Hepatic stellate cell (primary cell): ENCODE data around the gene MNT.

Experiments used
- DNase-seq: peaks from one replicate; pipeline ENCODE4 v3.0.0; 2011; ENCODE audit warnings: low spot score

Gene MNT

DNA sequence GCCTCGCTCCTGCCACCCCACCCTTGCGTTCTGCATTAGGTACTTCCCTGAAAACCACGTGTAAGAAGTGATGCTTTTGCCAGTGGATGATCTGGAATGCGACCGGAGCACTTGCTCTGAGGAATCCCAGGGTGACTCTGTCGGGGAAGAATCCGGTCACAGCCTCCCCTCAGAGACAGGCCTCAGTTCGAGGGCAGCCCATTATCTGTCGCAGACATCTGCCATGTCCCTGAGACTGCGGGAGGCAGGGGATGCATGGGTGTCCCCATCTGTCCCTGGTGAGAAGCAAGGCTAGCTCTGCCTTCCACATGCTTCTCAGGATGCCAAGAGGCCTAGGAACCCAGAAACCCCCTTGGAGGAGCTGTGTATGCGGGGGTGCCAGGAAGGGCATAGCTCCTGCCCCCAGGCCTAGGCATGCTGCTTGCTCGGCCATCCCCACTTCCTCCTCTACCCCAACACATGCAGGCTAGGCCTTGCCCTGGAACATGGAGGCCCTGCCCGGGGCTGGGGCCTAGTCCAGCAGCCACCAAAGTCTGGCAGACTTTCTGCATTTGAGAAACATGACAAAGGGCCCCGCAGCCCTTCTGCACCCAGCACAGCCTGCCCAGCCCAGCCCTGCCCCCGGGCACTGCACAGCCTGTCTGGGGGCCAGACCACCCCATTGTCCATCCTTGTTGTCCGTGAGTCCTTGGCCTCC lies 20.5 kb downstream of the MNT start:
- no peak for DNase-seq

DNA sequence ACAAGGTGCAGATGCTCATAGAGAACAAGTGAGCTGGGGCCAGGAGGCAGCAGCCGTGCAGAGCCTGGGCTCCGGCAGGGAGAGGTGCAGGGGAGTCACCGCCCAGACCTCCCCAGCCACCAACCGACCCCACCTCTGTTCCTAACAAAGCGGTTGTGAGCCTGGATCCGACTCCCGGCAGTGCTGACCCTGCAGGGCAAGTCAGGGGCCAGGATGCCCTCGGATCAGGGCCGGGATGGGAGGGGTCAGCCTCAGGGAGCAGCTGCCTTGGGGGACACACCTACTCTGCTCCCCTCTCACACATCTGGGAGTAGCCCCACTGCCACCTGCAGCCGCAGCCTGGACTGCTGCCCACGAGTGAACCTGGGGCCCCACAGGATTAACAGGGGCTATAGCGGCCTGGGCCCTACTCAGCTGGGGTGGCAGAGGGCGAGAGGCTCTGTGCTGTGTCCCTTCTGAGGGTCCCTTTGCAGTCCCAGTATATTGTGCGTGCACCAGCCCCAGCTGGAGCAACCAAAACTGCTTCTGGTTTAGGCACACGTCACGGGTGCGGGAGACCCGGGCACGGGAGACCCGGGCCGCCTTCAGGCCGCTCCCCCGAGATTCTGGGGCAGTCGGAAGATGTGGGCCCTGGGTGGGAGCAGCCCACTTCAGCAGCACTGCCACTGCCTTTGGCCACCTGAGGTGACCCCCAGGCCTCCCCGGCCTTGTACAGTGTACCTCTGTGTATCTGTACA lies 21.2 kb downstream of the MNT start:
- DNase-seq: no peak

DNA sequence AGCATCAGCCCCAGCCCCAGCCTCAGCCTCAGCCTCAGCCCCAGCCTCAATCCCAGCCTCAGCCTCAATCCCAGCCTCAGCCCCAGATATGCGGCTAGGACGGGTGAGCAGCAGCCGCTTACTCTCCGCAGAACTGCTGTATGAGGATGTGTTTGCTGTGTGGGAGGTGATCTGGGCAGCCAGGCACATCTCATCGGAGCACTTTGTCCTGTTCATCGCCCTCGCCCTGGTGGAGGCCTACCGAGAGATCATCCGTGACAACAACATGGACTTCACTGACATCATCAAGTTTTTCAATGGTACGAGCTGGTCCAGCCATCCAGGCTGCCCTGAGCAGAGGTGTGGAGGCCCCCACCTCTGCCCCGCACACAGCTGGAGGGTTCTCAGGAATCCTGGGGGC lies 22.0 kb downstream of the MNT start:
- no peak for DNase-seq

DNA sequence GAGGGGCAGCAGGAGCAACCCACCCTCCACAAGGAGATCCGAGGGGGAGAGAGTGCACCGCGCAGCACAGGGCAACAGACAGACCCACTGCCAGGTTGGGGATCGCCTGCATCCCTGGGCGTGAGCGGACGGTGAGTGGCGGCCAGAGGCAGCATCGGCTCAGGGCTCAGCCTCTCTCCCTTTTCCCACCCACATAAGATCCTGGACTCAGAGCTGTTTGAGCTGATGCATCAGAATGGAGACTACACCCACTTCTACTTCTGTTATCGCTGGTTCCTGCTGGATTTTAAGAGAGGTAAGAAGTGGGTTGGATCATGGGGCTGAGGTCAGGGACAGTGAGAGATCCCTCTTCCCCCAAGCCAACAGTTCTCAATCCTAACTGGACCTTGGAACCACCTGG lies 23.2 kb downstream of the MNT start:
- no peak for DNase-seq

DNA sequence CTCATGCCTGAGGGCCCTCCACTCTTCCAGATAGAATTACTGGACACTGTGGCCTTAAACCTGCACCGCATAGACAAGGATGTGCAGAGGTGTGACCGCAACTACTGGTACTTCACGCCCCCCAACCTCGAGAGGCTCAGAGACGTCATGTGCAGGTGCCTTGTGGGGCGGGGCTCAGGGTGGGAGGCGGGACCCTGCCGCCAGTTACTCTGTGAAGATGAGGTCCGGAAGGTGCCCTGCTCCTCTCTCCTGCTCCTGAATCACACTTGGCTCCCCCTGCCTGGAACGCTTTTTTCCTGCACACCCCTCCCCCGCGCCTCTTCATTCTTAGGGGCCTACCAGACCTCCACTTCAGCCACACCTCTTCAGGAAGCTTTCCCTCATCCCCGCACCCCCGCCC lies 24.8 kb downstream of the MNT start:
- no peak for DNase-seq

DNA sequence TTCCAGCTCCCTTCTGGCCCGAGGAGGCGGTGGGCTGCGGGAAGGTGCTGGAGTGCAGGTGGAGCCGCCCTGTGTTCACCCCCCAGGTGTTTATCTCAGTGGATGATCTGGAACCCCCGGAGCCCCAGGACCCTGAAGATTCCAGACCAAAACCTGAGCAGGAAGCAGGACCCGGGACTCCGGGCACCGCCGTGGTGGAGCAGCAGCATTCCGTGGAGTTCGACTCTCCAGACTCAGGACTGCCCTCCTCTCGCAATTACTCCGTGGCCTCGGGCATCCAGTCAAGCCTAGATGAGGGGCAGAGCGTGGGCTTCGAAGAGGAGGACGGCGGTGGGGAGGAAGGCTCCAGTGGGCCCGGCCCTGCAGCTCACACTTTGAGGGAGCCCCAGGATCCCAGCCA lies 25.5 kb downstream of the MNT start:
- DNase-seq: no peak

DNA sequence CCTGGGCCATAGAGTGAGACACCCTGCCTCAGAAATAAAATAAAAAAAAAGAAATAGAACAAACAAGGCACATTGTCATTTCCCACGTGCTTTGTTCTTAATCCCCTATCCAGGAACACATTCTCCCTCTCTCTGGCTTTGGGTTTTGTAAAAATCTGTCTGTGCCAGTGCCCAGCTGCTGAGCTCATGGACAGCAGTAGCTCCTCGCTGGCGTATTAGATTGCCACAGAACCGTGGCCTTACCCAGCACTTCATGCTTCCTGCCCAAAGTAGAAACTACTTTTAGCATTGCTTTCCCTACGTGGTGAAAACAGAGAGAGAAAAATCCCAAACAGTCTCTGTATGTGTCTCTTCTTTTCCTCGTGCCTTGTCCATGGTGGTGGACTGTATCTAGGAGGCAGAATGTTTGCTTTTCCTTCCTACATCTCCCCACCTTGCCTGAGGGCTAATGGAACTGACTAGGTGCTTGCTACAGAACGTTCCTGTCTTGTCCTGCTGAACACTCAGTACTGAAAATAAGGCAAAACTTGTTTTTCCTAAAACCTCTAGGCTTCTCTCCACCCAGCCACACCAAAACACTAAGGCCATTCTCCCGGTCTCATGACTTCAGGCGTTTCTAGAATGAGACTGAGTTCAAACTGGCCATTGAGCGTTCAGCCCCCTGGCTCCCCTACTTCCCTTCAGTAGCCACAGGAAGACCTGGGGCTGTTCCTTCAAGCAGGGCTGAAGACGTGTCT lies 26.1 kb downstream of the MNT start:
- DNase-seq: no peak

DNA sequence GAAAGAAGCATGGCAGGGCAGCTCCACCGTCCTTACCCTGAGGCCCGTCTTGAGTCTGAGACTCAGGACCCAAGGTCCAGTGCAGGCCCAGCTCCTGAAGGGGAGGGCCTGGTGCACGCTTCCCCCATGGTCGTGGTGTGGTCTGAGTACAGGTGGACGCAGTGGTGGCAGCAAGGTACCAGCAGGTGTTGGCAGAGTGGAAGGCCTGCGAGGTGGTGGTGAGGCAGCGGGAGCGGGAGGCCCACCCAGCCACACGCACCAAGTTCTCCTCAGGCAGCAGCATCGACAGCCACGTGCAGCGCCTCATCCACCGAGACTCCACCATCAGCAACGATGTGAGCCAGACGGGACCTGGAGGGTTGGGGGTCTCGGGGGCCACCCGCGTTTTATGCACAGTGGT lies 27.7 kb downstream of the MNT start:
- no peak for DNase-seq

DNA sequence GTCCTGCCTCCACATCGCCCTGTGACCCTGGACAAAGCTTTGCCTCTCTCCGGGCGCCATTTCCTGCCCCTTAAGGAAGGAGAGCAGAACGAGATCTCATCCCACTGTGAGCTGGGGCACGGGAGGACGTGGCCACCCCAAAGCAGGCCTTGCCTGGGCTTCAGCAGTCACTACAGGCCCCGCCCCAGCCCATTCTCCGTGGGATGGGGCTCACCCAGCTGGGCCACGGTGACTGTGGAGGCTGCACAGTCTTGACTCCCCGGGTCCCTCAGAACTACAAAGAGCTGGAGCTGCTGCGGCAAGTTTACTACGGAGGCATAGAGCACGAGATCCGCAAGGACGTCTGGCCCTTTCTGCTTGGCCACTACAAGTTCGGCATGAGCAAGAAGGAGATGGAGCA lies 28.2 kb downstream of the MNT start:
- DNase-seq: no peak

DNA sequence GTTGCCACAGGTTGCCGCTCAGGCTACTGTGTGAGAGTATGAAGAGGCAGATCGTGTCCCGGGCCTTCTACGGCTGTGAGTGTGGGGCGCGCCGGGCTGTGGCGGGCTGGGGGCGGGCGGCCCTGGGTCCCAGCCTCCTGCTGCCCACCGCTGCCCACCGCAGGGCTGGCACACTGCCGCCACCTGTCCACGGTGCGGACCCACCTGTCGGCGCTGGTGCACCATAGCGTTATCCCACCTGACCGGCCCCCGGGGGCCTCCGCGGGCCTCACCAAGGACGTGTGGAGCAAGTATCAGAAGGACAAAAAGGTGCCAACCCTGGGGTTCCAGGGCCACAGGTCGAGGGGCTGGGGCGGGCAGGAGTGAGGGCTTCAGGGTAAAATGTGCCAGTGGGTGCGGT lies 28.7 kb downstream of the MNT start:
- no peak for DNase-seq

DNA sequence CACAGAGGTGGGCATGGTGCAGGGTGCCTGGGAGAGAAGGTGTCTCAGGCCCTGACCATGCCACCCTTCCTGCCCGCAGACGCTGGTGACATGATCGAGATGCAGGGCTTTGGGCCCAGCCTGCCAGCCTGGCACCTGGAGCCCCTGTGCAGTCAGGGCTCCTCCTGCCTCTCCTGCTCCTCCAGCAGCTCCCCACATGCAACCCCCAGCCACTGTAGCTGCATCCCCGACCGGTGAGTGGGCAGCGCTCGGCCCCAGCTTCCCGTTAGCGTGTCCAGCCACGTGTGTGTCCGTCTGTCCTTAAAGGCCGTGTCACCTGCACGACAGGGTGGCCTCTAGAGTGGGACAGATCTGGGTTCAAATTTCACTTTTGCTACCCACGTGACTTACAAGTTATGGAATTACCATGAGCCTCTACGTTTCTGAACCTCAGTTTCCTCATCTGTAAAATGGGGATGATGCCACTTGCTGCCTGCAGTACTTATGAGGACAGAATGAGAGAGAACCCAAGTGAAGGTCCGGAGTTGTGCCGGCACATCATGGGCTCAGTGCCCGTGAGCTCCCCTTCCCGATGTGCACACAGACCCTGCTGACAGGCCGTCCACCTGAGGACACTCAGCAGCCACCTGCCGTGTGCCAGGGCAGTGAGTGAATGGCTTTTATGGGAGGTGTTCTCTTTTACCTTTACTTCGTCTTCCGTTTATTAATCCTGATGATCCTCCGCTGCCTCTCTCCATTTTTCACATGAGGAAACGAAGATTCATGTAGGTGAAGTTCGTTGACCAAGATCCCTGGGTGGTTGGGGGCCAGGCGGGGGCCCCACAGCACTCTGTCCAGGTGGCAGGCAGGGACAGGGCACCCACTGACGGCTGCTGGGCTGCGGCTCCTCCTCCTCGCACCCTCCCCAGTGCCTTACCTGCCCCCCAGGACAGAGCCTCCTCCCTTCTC lies 29.4 kb downstream of the MNT start:
- DNase-seq: no peak

DNA sequence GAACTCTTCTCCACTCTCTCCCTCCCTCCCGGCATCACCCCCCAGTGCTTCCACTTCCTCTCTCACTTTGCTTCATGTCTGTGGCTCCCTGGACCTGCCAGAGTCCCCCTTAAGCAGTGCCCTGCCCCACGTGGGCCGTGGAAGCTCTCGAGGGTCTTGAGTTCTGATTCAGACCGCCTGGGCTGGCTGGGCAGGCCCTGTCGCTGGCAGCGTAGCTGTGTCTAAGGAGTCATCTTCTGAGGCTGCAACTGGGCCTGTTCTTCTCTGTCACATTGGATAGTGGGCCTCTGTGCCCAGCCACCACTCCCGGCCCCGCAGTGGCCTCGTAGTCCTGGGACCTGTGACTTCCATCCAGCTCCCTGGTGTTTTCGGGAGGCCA lies 30.7 kb downstream of the MNT start:
- no peak for DNase-seq

DNA sequence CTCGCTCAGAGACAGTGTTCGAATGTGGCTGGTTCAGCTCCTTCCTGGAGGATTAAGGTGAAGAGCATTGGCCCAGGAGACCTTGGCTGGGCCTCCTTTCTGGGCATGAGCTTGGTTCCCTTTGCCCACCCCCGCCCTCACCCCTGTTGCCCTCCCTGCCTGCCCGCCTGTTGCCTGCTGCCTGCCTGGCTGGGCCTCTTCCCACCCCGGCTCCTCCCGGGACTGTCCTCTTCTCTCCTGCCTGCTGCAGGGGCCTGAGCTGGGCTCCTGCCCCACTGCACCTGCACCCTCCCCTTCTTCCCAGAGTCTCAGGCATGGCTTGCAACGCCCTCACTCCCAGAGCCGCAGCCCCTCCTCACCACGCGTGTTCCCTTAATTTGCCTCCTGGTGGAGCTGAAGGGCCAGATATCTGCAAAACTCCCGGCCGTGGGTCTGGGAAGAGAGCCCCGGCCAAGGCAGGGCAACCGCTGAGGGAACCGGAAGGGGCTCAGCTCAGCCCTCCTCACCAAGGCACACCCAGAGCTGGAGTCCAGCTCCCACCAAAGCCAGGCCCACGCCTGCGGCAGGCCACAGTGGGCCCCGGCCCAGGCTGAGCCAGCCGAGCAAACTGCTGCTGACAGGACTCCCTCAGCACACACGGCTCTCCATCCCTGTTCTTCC lies 31.2 kb downstream of the MNT start:
- no peak for DNase-seq

DNA sequence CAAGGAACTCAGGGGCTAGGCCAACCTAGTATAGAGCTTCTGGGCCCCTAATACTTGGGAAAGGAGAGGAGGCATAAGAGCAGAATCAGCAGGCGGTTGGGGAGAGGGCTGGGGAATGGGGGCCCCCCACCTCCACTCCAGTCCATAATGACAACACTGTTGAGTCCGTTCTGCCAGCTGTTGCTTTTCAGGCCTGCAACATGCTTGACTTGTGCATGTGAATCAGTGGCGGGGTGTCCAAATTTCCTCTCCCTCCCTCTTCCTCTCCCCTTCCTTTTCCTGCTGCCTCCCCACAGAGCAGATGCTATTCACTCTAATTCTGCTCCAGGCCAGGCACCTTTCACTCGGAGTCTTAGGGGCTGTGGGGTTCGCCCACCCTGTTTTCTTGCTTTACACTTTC lies 31.8 kb downstream of the MNT start:
- DNase-seq: no peak

DNA sequence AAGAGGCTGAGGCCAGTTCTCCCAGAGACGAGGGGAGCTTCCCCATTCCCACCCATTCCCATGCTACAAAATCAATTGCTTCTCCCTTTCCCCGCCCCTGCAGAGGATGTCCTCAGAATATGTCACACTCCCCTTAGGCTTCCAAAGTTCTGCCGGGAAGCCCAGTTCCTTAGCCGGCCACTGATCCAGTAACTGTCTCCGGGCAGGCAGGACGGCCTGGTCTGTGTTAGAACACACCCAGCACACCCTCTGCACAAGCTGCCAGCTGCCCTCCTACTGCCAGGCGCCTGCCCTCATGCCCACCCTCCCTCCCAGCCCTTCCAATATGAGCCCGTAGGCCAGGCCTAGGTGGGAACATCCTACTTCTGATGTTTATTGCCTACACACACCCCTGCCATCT lies 32.5 kb downstream of the MNT start:
- no peak for DNase-seq

DNA sequence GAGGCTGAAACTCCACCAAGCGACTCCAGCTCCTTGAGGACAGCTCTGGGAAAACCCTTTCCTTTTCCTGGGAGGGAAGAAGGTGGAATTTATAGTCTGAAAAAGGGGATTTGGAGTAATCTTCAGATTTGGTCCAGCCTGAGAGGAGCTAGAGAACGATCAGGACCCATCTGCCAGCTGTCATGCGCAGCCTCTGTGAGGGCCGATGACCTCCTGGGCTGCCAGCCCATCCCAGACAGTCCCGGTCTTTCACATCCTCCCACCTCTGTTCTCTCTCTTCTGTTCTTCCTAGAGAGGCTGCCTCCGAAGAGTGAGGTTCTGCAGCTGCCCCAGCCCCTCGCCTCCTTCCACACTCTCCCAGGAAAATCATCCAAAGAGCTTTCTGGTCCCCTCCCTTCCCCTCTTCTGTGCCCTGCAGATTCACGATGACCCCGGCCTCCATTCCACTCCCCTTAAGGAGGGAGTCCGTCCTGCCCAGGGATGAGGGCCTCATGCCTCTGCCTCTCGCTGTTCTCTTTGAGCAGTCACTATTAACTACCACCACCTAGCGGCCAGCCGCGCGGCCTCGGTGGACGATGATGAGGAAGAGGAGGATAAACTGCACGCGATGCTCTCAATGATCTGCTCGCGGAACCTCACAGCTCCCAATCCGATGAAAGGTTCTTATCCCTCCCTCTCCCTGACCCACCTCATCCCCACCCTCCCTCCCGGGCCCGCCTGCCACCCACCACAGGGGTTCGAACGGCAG lies 33.9 kb downstream of the MNT start:
- DNase-seq: no peak

DNA sequence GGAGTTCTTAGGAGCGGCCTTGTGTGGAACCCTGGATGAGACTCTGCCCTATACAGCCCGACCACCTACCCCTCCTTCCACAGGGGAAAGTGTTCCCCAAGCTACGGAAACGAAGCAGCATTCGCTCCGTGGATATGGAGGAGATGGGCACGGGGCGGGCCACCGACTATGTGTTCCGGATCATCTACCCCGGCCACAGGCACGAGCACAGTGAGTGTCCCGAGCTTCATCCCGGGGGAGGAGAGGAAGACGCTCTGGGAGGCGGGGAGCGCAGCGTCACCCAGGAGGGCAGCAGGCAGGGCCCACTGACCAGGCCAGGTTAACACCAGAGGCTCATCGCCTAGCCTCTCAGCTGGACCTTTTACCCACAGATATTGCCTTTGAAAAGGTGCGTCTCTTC lies 35.7 kb downstream of the MNT start:
- no peak for DNase-seq

DNA sequence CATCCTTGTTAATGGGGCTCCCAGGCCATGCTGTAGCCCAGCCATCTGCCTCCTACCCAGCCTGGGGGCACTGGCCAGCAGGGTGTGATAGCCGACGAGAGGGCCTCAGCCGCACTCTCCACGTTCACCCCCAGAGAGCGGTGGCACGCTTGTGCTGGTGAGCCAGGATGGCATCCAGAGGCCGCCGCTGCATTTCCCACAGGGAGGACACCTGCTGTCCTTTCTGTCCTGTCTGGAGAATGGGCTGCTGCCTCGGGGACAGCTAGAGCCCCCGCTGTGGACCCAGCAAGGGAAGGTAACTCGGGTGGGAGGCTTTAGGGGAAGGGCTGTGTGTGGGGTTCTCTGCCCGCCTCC lies 36.1 kb downstream of the MNT start:
- no peak for DNase-seq

DNA sequence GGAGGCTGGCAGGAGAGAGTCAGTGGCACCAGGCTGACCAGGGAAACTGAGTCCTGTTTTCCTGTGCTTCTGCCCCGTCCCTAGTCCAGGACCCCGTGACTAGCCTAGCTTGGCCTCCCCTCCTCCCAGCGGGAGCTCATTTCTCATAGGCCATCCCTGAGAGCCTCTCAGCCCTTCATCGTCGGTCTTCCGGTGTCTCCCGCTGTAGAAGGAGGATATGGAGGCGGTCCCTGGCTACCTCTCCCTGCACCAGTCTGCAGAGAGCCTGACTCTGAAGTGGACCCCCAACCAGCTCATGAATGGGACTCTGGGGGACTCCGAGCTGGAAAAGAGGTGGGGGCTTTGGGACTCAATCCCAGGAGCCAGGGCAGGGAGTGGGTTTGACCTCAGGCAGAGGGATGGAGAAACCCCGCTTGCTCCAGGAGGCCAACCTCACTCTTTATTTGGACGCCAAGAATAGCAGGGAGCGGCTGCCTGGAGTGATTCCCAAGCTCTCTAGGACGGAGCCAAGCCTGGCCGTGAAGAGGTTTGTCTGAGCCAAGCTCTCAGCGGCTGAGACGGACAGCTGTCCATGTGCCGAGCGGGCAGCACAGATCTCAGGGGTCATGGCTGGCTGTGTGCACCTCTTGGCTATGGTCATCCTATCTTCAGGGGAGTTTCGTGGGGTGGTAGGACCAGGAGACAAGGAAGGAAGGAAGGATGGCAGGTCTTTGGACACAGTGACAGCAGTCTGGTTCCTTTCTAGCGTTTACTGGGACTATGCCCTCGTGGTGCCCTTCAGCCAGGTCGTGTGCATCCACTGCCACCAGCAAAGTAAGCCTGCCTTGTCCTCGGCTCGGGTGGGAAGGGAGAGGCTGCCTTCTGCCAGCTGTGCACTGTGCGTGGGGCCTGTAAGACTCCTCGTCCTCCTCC lies 36.8 kb downstream of the MNT start:
- DNase-seq: no peak

DNA sequence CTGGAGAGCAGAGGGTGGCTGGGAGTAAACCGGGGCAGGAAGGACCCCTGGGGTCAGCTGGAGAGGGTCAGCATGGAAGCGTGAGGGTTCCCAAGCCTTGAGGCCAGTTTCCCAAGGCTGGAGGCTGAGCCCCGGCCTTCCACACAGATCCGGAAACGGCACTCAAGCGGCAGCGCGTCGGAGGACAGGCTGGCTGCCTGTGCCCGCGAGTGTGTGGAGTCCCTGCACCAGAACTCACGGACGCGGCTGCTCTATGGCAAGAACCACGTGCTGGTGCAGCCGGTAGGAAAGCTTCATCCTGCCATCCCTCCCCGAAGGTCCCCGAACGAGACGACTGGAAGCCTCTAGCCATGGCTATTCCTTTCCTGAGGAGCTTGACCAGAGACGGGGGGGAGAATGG lies 37.5 kb downstream of the MNT start:
- no peak for DNase-seq
